ENCODE measurements around the gene MLPH.

DNA sequence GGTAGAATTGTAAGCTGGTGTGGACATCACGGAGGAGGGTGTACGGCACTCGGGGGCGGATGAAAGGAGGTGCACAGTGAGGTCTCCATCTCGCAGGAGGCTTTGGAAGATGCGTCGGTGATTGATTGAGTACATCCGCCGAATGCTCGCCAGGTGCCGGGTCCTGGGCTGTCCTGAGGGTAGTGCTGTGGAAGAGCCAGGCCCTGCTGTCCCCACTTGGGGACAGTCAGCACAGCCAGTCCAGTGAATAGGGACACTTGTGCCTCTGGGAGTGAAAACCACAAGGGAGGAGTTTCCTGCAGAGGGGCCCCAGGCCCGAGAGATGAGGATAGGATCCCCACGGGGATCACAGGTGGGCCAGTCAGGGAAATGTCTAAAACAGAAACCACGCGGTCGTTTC is 28.1 kb downstream of the MLPH start:
- no peak for TF ChIP-seq POLR2A (IDR thresholded peaks at IDR 0.05; ENCODE audit: low read length)
- TF ChIP-seq GATA1 (IDR thresholded peaks at IDR 0.05; ENCODE audit: low read depth, low read length) = no peak

All from erythroblast (primary cell).